Measurements from ENCODE around the gene MYDGF.
"Not testable (repeated sequence)": the region's sequence is repeated elsewhere in the genome, so short reads cannot be mapped to it uniquely, and the experiment has no call there.

The MYDGF gene

DNA sequence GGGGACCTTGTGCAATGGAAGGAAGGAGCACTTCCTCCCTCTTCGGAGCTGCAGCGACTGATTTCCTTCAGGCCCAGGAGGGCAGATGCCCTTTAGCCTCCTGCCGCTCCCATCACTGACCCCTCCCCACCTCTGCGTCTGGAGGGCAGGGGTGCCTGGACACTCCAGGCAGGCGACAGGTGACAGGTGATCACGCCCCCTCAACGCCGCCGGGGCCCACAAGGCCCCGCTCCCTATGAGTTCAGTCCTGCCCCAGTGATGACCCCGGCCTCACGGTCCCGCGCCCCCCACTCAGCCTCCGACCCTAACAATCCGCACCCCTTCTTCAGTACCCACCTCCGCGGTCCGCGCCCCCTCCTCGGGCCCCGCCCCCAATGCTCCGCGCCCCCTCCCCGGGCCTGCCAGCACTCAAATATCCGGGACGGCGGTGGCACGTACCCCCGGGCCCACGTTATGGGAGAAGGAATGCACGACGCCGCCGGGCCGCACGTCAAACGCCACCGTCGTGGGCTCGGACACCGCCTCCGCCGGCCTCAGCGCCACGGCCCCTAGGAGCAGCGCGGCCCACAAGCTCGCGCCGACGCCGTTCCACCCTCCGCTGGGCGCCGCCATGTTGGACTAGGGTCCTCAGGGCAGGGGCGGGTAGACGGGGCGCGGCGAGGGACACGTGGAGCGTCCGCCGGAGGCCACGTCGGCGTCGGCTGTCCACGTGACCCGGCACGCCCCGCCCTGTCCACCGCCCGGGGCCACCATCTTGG lies at the start of gene MYDGF:
Gene MYDGF (minus strand): TSS at position 620 of the 758 bp plus-strand sequence. CDS start 8 bp downstream, at position 612.
- peak; percentile 88 for DNase-seq

DNA sequence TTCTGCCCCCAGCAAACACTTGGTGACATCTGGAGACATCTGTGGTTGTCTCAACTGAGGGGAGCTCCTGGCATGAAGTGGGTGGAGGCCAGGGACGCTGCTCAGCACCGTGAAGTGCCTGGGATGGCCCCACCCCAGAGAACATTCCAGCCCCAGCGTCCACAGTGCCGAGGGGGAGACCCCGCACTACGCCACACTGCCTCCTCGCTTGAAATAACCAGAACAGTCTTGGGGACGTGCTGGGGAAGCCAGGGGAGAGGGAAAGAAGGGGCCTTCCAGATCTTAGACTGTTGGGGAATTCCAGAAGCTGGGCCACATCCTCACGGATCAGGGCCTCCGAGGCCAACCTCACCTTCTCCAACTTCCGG lies 49.3 kb upstream of the MYDGF start:
- no peak for DNase-seq

DNA sequence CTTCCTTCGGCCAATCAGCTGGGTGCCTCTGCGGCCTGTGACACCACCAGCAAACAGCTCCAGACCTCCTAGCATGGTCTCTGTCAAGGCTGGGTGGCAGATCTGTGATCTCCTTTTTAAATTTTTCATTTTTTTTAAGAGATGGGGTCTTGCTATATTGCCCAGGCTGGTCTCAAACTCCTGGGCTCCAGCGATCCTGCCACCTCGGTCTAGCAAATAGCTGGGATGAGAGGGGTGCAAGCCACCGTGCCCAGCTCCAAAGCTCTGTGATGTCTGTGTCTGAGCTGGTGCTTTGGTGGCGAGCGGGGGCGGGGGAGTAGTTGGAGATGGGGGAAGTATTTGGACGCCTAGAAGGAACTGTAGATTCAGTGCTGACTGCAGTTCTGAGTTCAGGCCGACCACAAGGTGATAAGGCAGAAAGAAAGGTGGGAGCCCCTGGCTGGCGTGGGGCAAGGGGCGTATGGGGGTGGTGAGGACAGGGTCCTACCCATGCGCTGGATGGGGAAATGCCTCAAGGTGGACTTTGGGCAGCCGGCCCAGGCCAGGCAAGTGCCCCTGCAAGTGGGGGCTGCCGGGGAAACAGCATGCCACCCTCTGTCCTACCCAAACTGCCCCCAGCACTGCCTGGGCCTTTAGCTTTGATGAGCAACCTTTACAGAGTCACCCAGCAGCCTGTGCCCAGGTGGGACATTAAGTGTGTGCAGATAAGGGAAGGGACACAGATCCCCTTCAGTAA lies 48.0 kb upstream of the MYDGF start:
- DNase-seq, result no peak

DNA sequence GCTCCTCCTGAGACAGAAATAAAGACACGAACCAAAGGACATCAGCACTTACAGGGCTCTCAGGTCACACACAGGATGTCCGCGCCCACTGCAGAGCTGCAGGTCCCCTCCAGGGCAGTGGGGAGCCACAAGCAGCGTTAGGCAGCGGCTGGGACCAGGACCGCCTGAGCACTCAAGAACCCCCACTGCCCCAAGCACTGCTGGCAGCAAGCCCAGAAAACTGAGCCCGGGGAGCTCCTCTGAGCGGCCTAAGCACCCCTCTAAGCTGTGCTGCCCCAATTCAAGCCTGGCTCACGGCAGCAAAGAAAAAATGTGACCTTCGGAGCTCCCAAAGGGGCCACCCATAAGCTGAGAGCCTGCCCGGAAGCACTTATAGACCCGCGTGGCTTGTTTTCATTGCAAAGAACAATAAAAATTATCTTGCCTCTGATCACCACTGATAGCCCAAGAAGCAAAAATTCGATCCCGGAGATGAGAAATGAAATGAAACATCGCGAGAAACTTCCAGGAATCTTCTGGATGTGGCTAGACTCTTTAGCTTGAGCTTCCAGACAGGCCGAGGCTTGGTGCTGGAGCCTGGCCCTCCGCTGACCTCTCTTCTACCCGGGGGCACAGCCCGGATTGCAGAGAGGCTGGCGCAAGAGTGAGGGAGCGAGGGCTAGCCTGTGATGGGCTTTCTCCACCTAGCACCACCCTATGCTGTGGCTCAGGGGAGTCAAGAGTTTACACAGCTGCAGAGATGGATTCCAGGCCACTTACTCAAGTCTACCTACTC lies 47.2 kb upstream of the MYDGF start:
- DNase-seq, result peak; percentile 17

DNA sequence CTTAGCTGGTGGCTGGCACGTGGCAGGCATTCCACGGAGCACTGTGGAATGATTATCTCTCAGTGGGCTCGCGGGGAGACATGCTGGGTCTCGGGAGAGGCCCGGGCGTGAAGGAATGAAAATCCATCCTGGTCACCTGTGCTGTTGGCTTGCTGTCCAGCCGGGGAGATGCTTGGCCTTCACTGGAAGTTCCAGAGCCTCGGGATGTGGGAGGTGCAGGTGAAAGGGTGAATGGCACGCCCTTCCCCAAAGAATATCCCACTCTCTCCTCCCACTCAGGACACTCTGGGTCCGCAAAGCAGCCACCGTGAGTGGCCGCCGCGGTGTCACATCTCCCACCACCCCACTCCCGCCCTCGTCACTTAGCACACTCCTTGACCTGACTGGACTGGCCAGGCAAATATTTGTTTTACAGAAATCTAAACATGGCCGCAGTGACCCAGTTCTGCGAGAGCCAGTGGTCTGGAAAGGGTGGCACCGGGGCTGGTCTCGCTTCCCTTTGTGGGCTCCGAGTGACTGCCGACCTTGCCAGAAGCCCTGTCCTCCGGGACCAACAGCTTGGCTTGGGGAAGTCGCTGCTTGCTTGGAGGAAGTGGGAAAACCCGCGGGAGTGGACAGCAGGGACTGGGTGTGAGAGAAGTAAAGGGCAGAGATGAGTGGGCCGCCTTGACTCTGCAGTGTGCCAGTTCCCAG lies 45.5 kb upstream of the MYDGF start:
- peak; percentile 70 for DNase-seq

DNA sequence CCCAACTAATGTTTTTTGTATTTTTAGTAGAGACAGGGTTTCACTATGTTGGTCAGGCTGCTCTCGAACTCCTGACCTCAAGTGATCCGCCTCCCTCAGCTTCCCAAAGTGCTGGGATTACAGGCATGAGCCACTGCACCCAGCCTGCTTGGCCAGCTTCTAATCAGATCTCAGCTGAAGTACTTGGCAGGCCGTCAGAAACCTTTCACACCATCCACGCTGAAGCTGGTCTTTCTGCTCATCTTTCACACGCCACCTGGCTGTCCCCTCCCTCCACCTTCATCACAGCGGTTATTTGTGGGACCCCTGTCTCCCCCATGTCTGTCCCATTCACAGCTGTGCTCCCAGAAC lies 45.0 kb upstream of the MYDGF start:
- DNase-seq, result not testable (repeated sequence)

DNA sequence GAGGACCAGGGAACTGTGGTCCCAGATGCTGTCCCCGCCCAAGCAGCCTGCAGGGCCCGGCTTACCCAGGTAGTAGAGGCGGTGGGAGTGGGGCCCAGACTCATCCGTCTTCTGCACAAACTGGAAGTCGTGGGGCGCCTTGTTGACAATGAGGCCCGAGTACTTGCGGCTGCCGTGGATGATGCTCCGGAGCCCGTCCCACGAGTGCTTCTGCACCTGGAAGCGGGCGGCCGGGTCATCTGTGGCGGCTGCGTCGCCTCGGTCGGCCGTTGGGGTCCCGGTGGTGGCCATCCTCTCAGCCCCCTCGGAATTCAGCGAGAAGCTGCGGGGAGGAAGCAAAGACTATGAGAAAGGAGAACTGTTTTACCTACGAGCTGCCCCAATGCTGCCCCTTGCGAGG lies 43.9 kb upstream of the MYDGF start:
- no peak for DNase-seq

DNA sequence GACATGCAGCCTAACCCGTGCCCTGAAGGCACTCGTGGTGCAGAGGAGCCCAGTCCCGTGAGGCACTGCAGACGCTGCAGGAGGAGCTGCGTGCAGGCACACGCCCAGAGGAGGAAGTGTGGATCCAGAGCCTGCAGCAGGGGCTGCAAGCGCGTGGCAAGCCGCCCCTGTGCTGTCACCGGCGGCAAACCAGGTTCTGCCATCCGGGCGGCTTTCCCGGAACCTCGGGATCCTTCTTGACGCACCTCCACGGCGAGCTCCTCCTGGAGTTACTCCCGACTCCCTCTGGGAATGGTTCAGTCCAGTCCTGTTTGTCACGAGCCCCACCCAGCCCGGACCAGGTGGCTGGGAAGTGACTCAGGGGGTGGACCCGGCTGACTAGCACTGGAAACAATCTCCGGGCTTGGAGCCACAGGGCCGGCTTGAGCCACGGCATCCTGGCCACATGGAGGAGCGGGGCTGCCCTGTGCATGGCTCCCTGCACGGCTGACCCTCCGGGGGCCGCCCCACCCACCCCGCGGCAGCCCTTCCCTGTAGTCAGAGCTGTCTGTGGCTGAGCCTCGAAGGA lies 43.3 kb upstream of the MYDGF start:
- DNase-seq, result no peak

DNA sequence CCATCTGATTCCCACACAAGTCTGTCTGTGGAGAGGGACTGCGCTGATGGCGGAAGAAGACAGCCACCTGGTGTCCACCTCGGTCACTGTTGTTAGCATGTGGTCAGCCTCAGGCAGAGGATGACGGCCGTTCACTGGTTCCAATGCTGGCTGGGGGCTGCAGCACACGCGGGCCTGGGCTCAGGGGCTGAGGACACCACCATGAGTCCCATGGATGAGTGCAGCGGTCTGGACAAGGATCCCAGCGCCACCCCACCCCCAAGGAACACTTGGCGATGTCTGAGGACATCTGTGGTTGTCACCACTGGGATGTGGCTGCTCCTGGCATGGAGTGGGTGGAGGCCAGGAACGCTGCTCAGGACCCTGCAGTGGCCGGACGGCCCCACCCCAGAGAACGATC lies 42.6 kb upstream of the MYDGF start:
- DNase-seq, result no peak

DNA sequence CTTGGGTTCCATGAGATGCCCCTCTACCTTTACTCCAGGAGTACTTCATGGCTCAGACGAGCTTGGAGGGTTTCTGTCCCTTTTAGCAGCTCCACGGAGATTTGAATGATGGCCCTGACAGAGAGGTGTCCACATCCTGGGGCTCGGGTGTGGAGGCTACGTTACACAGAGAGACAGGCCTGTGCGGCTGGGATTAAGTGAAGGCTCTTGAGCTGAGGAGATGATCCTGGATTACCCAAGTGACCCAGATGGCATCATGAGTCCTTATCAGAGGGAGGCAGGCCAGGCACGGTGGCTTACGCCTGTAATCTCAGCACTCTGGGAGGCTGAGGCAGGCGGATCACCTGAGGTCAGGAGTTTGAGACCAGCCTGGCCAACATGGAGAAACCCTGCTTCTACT lies 41.1 kb upstream of the MYDGF start:
- DNase-seq, result no peak

DNA sequence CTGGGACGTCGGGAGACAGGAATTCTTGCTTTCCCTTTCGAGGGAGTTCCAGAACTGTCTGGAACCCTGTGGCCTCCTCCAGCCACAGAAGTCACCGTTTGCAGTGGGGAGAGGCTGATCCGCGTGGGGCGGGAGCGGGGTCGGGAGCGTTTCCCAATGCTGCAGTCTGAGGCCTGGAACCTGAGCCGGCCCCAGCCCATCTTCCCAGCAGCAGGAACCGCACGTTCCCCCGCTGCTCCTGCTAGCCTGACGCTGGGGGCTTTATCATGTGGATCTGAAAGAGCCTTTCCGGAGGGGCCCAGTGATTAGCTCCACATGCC lies 40.1 kb upstream of the MYDGF start:
- no peak for DNase-seq

DNA sequence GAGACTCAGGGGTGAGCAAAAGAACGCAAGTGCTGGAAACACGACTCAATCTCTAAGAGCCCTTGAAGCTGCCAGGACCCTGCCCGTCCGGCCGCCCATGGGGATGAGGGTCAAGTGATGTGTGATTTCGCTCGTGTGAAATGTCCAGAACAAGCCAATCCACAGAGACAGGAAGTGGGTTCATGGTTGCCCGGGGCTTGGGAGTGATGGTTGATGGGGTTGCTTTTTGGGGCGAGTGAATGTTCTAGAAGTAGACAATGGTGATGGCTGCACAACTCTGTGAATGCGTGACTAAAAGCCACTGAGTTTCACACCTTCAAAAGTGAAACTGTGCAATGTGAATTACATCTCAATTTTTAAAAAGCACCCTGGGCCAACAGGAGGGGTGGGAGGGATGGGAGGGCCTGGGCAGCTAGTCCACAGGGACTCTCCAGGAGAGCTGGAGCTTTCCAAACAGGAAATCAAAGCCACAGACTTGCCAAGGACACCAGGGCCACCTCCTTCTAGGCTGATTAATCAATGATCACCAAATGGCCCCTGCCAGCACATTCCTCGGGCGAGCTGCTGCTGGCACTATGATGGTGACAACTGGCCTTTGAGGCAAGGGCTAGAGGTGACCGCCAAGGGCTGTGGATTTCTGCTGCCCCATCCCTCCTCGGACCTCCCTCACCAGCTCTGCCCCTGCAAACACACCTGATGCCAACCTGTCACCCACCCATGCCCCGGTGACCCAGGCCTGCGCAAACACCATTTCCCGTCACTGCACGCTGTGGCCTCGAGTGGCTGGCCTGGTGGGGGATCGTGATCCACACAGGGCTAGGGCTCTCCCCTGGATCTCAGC lies 39.5 kb upstream of the MYDGF start:
- no peak for DNase-seq

DNA sequence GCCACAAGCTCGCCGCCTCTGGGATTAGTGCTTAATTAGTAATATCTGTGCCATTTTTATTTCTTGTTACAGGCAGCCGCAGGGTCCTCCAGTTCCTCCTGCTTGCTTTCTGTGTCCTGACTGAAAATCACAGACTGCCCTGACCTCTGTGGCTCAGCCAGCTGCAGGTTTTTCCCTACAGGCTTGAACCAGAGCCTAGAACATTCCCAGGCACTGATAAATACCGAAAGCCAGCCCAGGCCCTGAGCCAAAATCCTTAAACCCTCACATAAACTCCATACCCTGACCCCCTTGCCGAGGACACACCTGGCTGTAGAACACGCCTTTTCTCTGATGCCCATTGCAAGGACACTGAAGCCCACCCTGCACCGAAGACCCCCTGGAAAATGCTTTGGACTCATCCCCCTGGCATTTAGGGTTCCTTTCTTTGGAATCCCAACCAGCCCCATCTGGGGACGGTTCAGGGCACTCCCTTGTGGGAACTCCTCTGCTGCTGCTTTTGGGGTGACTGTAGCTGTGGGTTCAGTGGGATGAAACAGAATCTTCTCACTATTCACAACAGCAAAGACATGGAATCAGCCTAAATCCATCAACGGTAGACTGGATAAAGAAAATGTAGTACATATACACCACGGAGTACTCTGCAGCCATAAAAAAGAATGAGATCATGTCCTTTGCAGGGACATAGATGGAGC lies 38.0 kb upstream of the MYDGF start:
- DNase-seq, result no peak

DNA sequence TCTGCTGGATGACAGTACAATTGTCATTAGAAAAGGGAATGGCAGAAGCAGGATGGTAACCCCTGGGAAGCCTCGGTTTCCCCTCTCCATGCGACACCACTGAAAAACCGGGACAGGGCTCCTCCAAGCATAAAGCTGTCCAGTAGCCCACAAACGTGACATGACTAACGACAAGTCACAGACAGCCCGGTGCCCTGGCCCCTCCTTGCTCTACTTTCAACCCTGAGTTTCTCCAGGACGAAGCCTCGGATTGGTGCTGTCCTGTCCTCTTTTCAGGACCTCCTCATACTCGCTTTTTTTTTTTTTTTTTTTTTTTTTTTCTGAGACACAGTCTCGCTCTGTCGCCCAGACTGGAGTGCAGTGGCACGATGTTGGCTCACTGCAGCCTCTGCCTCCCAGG lies 37.2 kb upstream of the MYDGF start:
- no peak for DNase-seq

DNA sequence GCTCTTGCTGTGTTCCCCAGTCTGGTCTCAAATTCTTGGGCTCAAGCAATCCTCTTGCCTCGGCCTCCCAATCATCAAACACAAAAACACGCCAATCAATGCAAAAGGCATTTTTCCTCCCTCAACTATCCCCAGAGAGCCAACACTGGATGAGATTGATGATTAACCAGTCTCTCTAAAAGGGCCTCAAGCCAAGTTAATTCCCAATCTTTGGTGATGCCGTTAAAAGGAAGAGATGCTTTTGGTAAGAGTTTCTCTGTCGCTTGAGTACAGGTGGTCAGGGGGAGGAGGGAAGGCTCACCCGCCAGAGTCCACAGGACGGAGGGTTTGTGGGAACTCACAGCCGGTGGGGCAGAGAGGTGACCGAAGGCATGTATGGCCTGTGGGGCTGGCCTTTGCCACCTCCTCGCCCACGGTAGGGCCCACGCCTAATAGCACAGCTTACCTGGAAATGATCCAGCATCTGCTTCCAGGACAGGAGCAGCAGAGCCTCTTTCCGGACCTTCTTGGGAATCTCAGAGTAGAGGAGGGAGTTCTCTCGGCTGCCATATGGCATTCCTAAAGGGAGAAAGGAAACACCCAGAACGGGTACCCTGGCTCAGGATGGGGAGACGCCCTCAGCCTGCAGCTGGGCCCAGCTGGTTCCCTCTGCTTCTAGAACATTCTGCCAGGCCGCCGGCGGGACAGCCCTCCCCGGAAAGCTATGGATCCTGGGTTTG lies 35.4 kb upstream of the MYDGF start:
- no peak for DNase-seq

DNA sequence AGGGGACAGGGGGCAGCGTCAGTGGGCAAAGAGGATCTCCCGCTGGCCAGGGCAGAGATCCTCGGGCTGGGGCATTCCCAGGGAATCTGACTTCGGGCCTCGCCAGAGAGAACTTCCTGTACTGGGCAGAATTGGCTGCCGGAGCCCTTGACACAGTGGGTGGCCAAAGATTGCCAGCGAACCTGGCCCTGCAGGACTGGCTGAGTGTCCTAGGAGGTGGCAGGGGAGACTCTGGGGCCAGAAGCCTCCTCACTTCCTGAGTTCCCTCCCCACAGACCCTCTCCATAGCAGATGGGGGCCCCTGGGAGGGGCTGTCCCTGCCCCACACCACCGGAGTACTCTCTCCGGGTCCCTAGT lies 34.2 kb upstream of the MYDGF start:
- no peak for DNase-seq

DNA sequence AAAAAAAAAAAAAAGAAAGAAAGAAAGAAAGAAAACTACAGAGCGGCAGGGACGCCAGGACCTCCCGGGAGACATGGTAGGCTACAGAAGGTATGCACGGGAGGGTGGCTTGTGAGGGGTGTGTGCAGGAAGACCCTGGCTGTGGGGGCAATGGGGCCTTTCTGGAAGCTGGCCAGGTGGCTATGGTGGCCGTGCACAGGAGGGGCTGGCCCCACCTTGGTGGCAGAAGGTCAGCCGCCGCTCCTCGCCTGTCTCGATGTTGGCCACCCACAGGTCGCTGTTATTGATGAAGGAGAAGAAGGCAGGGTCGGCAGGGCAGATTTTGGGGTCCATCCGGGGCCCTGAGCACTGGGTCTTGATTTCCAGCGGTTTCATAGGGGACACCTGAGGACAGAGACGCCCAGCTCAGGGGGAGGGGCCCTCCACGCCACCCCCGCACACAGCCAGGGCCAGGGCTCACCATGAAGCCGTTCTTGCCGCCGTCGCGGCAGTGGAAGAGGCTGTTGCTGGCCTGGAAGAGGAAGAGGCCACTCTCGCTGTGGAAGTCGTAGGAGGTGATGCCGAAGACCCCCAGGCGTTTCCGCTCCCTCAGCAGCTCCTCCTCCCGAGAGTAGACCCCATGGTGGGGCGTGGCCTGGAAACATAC lies 33.7 kb upstream of the MYDGF start:
- no peak for DNase-seq

DNA sequence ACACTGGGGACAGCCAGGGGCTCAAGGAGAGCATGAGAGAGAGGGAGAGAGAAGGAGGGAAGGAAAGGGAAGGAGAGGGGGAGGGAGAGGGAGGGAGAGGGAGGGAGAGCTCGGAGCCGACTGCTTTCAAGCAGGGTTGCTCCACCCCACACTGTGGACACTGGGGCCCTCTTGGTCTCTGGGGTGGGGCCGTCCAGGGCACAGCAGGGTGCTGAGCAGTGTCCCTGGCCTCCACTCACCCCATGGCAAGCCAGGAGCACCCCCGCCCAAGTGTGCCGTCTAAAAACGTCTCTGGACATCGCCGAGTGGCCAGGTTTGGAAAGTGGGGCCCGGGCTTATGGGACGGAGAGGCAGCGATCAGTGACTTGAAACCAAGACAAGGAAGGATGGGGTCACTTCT lies 32.6 kb upstream of the MYDGF start:
- DNase-seq, result no peak

DNA sequence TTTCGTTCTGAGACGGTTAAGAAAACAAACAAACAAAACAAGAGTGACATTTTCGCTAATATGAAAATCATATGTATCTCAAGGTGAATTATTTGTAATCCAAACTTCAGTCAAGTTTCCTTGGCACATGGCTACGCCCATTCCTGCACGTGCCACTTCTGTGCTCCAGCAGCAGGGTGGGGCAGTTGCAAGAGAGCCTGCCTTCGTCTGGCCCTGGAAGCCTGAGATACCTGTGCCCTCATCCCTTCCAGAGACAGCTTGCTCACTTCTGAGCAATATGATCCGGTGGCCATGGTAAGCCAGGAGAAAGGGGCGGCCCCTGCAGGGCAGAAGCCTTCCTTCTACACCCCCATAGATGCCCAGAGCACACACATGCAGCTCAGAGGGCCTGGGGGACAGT lies 31.4 kb upstream of the MYDGF start:
- no peak for DNase-seq

DNA sequence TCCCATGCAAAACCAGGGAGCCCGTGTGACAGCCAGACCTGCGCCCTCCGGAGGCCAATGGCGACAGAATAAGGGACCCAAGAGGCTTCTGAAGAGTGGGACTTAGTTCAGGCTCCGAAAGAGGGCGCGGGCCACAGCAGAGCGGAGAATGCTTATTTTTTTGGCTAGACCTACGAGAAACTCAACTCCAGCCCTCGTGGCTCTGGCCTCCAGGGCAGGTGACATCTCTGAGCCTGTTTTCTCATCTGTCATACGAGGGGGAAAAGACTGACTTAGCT lies 30.5 kb upstream of the MYDGF start:
- DNase-seq, result no peak

Data from MV-4-11 (cell line).